Heart left ventricle (tissue), 13 donors: Measurements from ENCODE around the gene NTPCR.

Experiments
- POLR2A ChIP-seq, 2 donors: fragments of 450-650 bp; IDR thresholded peaks; one replicate each; pipeline ENCODE4 v1.6.1; 2017; ENCODE audit warnings: antibody characterized with exemption in 2 of 2, mild to moderate bottlenecking in 2 of 2, moderate library complexity in 2 of 2
- TF ChIP-seq, protein P1 (sequence below), 12 donors: fragments of 200-600 bp; sonication (generic) in 4 of 12; IDR thresholded peaks; one replicate each; pipeline versions ENCODE4 v1.5.0 to v1.8.0; 2018 to 2022; ENCODE audit warnings: antibody characterized with exemption in 12 of 12, mild to moderate bottlenecking in 5 of 12
- donor health status: ischemic (EF 13 %, LVEDD 7.1; RV severe dilation, severe dysfunction).
- donor health status: DM: no; HTN: yes; CAD: no.
- donor health status: DM: no; HTN: no; CAD: no.
- donor health status: ischemic (EF 25% LVEDD 6.9; RV normal size, moderate dysfunction).
- donor health status: ischemic (EF 25% LVEDD 5.7; RV mildly dilated, moderate dysfunction).
- donor health status: ischemic (EF 35%, LVEDD 5.7; RV mildly dilated, moderate dysfunction).
- donor health status: nonischemic (EF 11% LVEDD 7.7; RV severe dilation, severe dysfunction).
- donor health status: DM: yes; HTN: yes; CAD: no.
- donor health status: PGD.
- donor health status: ischemic (EF 29% LVEDD 5.4; RV normal size, mild dysfunction).
- donor health status: nonischemic (EF 23%, LVEDD 6.1; RV moderate dilation, normal function).

DNA sequence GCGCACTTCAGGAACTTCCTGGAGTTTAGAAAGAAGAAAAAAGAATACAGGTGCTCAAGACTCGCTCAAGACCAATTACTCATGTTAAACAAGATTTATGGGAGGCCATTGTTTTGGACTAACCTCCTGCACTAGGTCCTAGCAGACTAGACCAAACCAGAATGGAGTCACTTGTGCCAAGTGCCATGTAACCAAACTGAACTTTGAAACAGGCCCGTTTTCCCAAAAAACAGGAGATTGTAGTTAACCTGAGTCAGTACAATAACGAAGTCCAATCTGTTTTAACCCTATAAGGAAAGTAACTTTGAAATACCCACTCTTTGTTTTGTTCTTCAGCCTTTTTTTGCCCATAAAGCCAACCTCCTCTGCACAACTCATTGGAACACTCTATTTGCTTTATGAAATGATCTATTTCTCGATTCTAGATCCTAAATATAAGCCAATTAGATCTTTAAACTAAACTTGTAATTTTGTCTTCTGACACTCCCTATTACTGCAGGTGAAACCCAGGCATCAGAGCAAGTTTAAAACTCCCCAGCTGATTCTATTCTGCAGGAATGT is 695 bp upstream of the NTPCR start:
- TF ChIP-seq, protein P1, sequence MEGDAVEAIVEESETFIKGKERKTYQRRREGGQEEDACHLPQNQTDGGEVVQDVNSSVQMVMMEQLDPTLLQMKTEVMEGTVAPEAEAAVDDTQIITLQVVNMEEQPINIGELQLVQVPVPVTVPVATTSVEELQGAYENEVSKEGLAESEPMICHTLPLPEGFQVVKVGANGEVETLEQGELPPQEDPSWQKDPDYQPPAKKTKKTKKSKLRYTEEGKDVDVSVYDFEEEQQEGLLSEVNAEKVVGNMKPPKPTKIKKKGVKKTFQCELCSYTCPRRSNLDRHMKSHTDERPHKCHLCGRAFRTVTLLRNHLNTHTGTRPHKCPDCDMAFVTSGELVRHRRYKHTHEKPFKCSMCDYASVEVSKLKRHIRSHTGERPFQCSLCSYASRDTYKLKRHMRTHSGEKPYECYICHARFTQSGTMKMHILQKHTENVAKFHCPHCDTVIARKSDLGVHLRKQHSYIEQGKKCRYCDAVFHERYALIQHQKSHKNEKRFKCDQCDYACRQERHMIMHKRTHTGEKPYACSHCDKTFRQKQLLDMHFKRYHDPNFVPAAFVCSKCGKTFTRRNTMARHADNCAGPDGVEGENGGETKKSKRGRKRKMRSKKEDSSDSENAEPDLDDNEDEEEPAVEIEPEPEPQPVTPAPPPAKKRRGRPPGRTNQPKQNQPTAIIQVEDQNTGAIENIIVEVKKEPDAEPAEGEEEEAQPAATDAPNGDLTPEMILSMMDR (IDR thresholded peaks at IDR 0.05): no peak
- TF ChIP-seq POLR2A (IDR thresholded peaks at IDR 0.05): no peak
